Glutamatergic neuron (in vitro differentiated cells): Measurements from ENCODE around the gene NELL2. TPM values are rescaled to one million over a fixed set of nuclear protein-coding genes. Genes with fewer than 3 reads are reported as not detected.

Experiments
- DNase-seq: peaks from one replicate; pipeline ENCODE4 v3.0.0; 2022
- H3K27ac Mint-ChIP-seq: one replicate; pipeline ENCODE4 v1.8.0; 2020; ENCODE audit warnings: mild to moderate bottlenecking, mixed read lengths, inconsistent platforms; ENCODE audit not compliant: unreplicated experiment
- H3K27me3 Mint-ChIP-seq: one replicate; pipeline ENCODE4 v1.8.0; 2020; ENCODE audit warnings: mild to moderate bottlenecking, moderate library complexity, mixed read lengths, inconsistent platforms; ENCODE audit not compliant: unreplicated experiment
- H3K36me3 Mint-ChIP-seq: one replicate; pipeline ENCODE4 v1.8.0; 2020; ENCODE audit warnings: mild to moderate bottlenecking, mixed read lengths, inconsistent platforms; ENCODE audit not compliant: unreplicated experiment
- H3K4me1 Mint-ChIP-seq: one replicate; pipeline ENCODE4 v1.8.0; 2020; ENCODE audit warnings: mild to moderate bottlenecking, low read depth, mixed read lengths, inconsistent platforms; ENCODE audit not compliant: unreplicated experiment
- H3K4me3 Mint-ChIP-seq: one replicate; pipeline ENCODE4 v1.8.0; 2020; ENCODE audit warnings: mild to moderate bottlenecking, mixed read lengths, inconsistent platforms; ENCODE audit not compliant: unreplicated experiment
- H3K9me3 Mint-ChIP-seq: one replicate; pipeline ENCODE4 v1.8.0; 2020; ENCODE audit warnings: mild to moderate bottlenecking, moderate library complexity, mixed read lengths, inconsistent platforms; ENCODE audit not compliant: unreplicated experiment
- CTCF ChIP-seq: fragments of 200-600 bp; sonication (generic); IDR thresholded peaks from one replicate; pipeline ENCODE4 v1.5.0; 2021; ENCODE audit not compliant: partially characterized antibody, unreplicated experiment
- total RNA-seq: library from RNA; stranded (reverse); fragmentation: NEBNext Ultra II Directional; extraction: Animal tissue kit (Norgen Biotek cat#: 25700); gene quantifications from one replicate; pipeline ENCODE4 v1.2.1, GENCODE V29; 2021; ENCODE audit not compliant: unreplicated experiment

Gene NELL2
- total RNA-seq, 1 donor from 2014 or later, result 140 TPM

- H3K9me3 Mint-ChIP-seq, result no peaks in the 10 kb centered on the region
- H3K4me1 Mint-ChIP-seq, result peaks cover 36% of the 10 kb centered on the region
- DNase-seq, result no peak
- H3K4me3 Mint-ChIP-seq, result no peak overlapping the region
- TF ChIP-seq CTCF, result no peak
- no peaks in the 10 kb centered on the region for H3K27me3 Mint-ChIP-seq
- H3K36me3 Mint-ChIP-seq, result no peaks in the 10 kb centered on the region
- no peak overlapping the region for H3K27ac Mint-ChIP-seq
Observed at GRCh38 chr12:44627387-44628166, 248.5 kb downstream of the NELL2 start.

GRCh38 chr12:44626883-44627282 is 249.2 kb downstream of the NELL2 start:
- no peak for TF ChIP-seq CTCF

GRCh38 chr12:44618946-44619345 is 257.2 kb downstream of the NELL2 start:
- H3K4me1 Mint-ChIP-seq, result peaks cover 1% of the 10 kb centered on the region
- H3K27ac Mint-ChIP-seq, result no peak overlapping the region
- no peak for DNase-seq
- no peaks in the 10 kb centered on the region for H3K9me3 Mint-ChIP-seq
- no peak for TF ChIP-seq CTCF
- H3K36me3 Mint-ChIP-seq, result no peaks in the 10 kb centered on the region
- H3K27me3 Mint-ChIP-seq, result no peaks in the 10 kb centered on the region
- no peak overlapping the region for H3K4me3 Mint-ChIP-seq

More at GRCh38 chr12:44626883-44627282, 249.2 kb downstream of the NELL2 start:
- H3K36me3 Mint-ChIP-seq, result no peaks in the 10 kb centered on the region
- H3K27ac Mint-ChIP-seq, result peak overlapping the region; percentile 3
- no peak overlapping the region for H3K4me3 Mint-ChIP-seq
- H3K27me3 Mint-ChIP-seq, result no peaks in the 10 kb centered on the region
- peaks cover 36% of the 10 kb centered on the region for H3K4me1 Mint-ChIP-seq
- no peaks in the 10 kb centered on the region for H3K9me3 Mint-ChIP-seq
- no peak for DNase-seq

- no peak overlapping the region for H3K4me3 Mint-ChIP-seq
- H3K27me3 Mint-ChIP-seq, result no peaks in the 10 kb centered on the region
- no peak for TF ChIP-seq CTCF
- no peak for DNase-seq
- no peaks in the 10 kb centered on the region for H3K9me3 Mint-ChIP-seq
- no peaks in the 10 kb centered on the region for H3K36me3 Mint-ChIP-seq
- H3K4me1 Mint-ChIP-seq, result peaks cover 1% of the 10 kb centered on the region
- no peak overlapping the region for H3K27ac Mint-ChIP-seq
Observed at GRCh38 chr12:44616402-44616801, 259.7 kb downstream of the NELL2 start.

GRCh38 chr12:44611538-44611937 is 264.6 kb downstream of the NELL2 start:
- no peaks in the 10 kb centered on the region for H3K9me3 Mint-ChIP-seq

More at GRCh38 chr12:44611538-44611937, 264.6 kb downstream of the NELL2 start:
- no peak for DNase-seq
- H3K4me1 Mint-ChIP-seq, result peaks cover under 1% of the 10 kb centered on the region
- no peak overlapping the region for H3K27ac Mint-ChIP-seq
- no peaks in the 10 kb centered on the region for H3K27me3 Mint-ChIP-seq
- no peaks in the 10 kb centered on the region for H3K36me3 Mint-ChIP-seq
- TF ChIP-seq CTCF, result no peak
- H3K4me3 Mint-ChIP-seq, result no peak overlapping the region
